ENCODE data around the gene ARL5B. TPM values are rescaled to one million over a fixed set of nuclear protein-coding genes. Genes with fewer than 3 reads are reported as not detected.

ARL5B gene
- total and polyA plus RNA-seq, 9 of the 15 experiments (the other 6 are each of a cell fraction or from before 2014, with no cell fraction given) = 4.1 to 22.2 (median 15.1) TPM

GRCh38 chr10:18650404-18650997, 8.7 kb upstream of the ARL5B start:
- ATAC-seq (peak; percentile 35), DNase-seq (ENCODE audit: extremely low read depth in 1 of 4, low spot score in 3 of 4) (peak in 1 of 4 experiments; percentile 24), FAIRE-seq (no peak)
- Histone ChIP-seq H4K20me1 (replicated peaks; ENCODE audit: control insufficient read depth, insufficient read depth, low read length) (no peaks in the 10 kb centered on the region), H3K4me3 (peak overlapping the region; percentile 69), H3K9ac (ENCODE audit: insufficient read depth in 1 of 2, low read depth in 2 of 2, low read length in 2 of 2) (peak overlapping the region; percentile 8 to 91; a peak in 3 of 4 replicates), H3K36me3 (ENCODE audit: control insufficient read depth, insufficient read depth, low read length) (peaks cover 28% of the 10 kb centered on the region), H3K9me1 (ENCODE audit: control insufficient read depth, insufficient read depth, low read length) (no peaks in the 10 kb centered on the region), H3K27me3 (ENCODE audit: control insufficient read depth in 2 of 2, insufficient read depth in 2 of 2, low read length in 2 of 2) (no peaks in the 10 kb centered on the region), H3K9me3 (replicated peaks; ENCODE audit: control insufficient read depth, insufficient read depth, low read depth, low read length) (no peaks in the 10 kb centered on the region), H3K4me2 (ENCODE audit: insufficient read depth, low read length) (peak overlapping the region; percentile 95), H3K4me1 (replicated peaks in 1 of 2; ENCODE audit: control insufficient read depth in 2 of 2, insufficient read depth in 2 of 2, low read length in 2 of 2) (peaks cover 0 to 7% of the 10 kb centered on the region in 2 experiments; a peak in 2 of 5 replicates), H3K79me2 (ENCODE audit: control insufficient read depth, insufficient read depth, low read length) (peaks cover 52% of the 10 kb centered on the region), H2AFZ (ENCODE audit: low read depth, low read length) (peak overlapping the region; percentile 86; the same call in 1 of the 2 replicates), H3K27ac (ENCODE audit: extremely low read depth, low read depth, low read length) (peak overlapping the region; percentile 92)
- WGBS (ENCODE audit: insufficient coverage, low coverage, missing lambda C conversion rate) = under 1% methylated on average over 6 of the region's 6 CpGs
- intact Hi-C loops (cut with micrococcal nuclease) (no loop called here), in situ Hi-C loops (cut with MboI) (no loop called here)
- ChIA-PET POLR2A (no interaction called here), CTCF (ENCODE audit: low intra/inter-chr PET ratio) (no interaction called here)
- TF ChIP-seq ZNF507 (tag; conservative IDR thresholded peaks at IDR 0.05) (no peak), ZSCAN29 (IDR thresholded peaks at IDR 0.05) (peak; percentile 19; the same call in 1 of the 2 replicates), TBP (optimal IDR thresholded peaks at IDR 0.05; ENCODE audit: low read depth, low read length) (peak; percentile 12), MCM3 (IDR thresholded peaks at IDR 0.05) (no peak), HNRNPH1 (optimal IDR thresholded peaks at IDR 0.05; ENCODE audit: low read depth, low read length) (no peak), ELF1 (tag; IDR thresholded peaks at IDR 0.05) (no peak)
- BruUV-seq (replicated peaks) = no TSS peak
